AG09319 (cell line): Measurements from ENCODE around the gene GPR21.

Experiments
- DNase-seq: peaks from one replicate; pipeline ENCODE4 v3.0.0-alpha.2; 2010; ENCODE audit warnings: low read depth; ENCODE audit errors: extremely low read depth
- CTCF ChIP-seq: IDR thresholded peaks from 2 replicates; pipeline ENCODE4 v1.5.1; 2011; ENCODE audit warnings: low read depth, mild to moderate bottlenecking, inconsistent platforms, low read length, moderate library complexity

GPR21 gene

GRCh38 chr9:123064716-123065115, 31.2 kb downstream of the GPR21 start:
- no peak for TF ChIP-seq CTCF
- DNase-seq: no peak

DNA sequence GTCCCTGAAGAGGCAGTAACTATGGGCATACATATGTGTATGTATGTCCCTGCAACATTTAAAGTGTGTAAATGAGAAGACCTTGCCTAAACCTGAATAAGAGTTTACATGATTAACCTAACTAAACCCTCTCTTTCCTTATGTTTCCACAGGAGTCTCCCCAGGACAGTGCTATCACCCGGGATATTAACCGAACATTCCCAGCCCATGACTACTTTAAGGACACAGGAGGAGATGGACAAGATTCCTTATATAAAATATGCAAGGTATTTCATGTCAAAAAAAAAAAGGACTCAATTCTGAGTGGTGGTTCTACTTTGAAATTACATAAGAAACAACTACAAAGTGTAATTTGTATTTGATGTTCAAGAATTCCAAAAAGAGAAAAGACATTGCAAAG, 31.7 kb downstream of the GPR21 start:
- no peak for DNase-seq
- no peak for TF ChIP-seq CTCF

GRCh38 chr9:123067136-123067535, 33.7 kb downstream of the GPR21 start:
- no peak for TF ChIP-seq CTCF
- DNase-seq: no peak

GRCh38 chr9:123069010-123069481, 35.6 kb downstream of the GPR21 start:
- no peak for TF ChIP-seq CTCF
- peak; percentile 92 for DNase-seq

DNA sequence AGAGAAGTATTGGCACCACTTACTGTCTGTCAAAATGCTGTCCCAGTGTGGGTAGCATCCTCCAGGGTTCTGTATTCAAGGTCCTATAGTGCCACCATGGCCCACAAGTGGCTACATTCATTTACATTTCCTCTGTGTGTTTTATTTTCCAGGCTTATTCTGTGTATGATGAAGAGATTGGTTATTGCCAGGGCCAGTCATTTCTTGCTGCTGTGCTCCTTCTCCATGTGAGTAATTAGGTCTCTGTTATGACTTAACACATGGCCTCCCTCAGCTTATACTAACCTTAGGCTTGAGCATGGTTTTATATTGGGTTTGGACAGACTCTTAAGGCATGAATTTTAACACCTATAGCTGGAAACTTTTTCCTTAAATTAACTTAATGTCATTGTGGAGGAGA, 36.7 kb downstream of the GPR21 start:
- TF ChIP-seq CTCF: no peak
- DNase-seq: no peak

- DNase-seq: no peak
Measured at GRCh38 chr9:123072407-123072995, 39.0 kb downstream of the GPR21 start.

DNA sequence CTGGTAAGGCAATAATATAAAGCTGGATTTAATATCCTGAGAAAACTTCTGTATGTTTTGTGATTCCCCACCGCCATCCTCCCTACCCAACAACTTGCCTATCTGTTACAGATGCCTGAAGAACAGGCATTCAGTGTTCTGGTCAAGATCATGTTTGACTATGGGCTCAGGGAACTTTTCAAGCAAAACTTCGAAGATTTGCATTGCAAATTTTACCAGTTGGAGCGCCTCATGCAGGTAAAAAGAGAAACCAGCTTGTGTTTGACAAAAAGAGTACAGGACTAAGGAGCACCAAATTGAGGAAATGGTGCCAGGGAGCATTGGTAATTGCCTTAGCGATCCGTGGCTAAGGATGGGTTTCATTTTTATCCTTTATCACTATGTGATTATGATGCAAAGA, 40.0 kb downstream of the GPR21 start:
- DNase-seq: no peak
- no peak for TF ChIP-seq CTCF

More at GRCh38 chr9:123072407-123072995, 39.0 kb downstream of the GPR21 start:
- TF ChIP-seq CTCF: no peak
